Ishikawa (cell line): ENCODE results near the gene IL21R.

Experiments
- CEBPB ChIP-seq: IDR thresholded peaks from 2 replicates; pipeline ENCODE4 v1.6.1; 2012
- CREB1 ChIP-seq: IDR thresholded peaks from 2 replicates; pipeline ENCODE4 v1.6.1; 2012; ENCODE audit warnings: low read depth
- EGR1 ChIP-seq: IDR thresholded peaks from 2 replicates; pipeline ENCODE4 v1.6.1; 2012
- EP300 ChIP-seq: IDR thresholded peaks from 2 replicates; pipeline ENCODE4 v1.6.1; 2012; ENCODE audit warnings: borderline replicate concordance
- NFIC ChIP-seq: IDR thresholded peaks from 2 replicates; pipeline ENCODE4 v1.6.1; 2012
- TAF1 ChIP-seq: IDR thresholded peaks from 2 replicates; pipeline ENCODE4 v1.6.1; 2012; ENCODE audit warnings: low read depth, mild to moderate bottlenecking
- YY1 ChIP-seq: IDR thresholded peaks from 2 replicates; pipeline ENCODE4 v1.6.1; 2012; ENCODE audit warnings: low read depth
- TF ChIP-seq, protein P1 (sequence below): IDR thresholded peaks from 2 replicates; pipeline ENCODE4 v1.6.1; 2012
- TF ChIP-seq, protein P2 (sequence below): IDR thresholded peaks from 2 replicates; pipeline ENCODE4 v1.6.1; 2012
- TF ChIP-seq, protein P3 (sequence below): IDR thresholded peaks from 2 replicates; pipeline ENCODE4 v1.6.1; 2012; ENCODE audit warnings: low read depth, mild to moderate bottlenecking

DNA sequence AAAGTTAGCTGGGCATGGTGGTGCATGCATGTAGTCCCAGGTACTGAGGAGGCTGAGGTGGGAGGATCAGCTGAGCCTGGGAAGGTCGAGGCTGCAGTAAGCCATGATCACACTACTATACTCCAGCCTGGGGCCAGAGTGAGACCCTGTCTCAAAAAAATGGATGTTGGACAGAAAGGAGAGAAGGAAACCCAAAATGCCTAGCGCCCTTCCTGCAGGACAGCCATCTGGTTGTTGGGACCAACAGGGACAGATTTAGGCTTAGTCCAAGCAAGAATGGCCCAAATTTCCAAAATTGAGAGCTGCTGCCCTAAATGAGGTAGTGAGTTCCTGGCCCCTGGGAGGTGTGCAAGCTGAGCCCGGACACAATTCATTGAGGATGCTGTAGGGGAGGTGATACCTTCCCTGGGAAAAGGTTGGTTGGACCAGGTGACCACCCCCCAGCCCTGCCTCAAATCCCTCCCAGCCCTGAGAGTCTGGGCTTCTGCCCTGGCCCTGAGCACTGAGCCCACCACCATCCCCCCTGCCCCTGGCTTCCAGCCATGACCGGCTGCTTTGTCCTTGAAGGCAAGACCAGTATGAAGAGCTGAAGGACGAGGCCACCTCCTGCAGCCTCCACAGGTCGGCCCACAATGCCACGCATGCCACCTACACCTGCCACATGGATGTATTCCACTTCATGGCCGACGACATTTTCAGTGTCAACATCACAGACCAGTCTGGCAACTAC is 35.1 kb downstream of the IL21R start:
- TF ChIP-seq, protein P1, sequence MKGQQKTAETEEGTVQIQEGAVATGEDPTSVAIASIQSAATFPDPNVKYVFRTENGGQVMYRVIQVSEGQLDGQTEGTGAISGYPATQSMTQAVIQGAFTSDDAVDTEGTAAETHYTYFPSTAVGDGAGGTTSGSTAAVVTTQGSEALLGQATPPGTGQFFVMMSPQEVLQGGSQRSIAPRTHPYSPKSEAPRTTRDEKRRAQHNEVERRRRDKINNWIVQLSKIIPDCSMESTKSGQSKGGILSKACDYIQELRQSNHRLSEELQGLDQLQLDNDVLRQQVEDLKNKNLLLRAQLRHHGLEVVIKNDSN = no peak
- TF ChIP-seq NFIC (no peak), CREB1 (no peak), EGR1 (no peak), CEBPB (no peak), YY1 (no peak), TAF1 (no peak), EP300 (no peak)
- TF ChIP-seq, protein P2, sequence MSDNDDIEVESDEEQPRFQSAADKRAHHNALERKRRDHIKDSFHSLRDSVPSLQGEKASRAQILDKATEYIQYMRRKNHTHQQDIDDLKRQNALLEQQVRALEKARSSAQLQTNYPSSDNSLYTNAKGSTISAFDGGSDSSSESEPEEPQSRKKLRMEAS = no peak
- TF ChIP-seq, protein P3, sequence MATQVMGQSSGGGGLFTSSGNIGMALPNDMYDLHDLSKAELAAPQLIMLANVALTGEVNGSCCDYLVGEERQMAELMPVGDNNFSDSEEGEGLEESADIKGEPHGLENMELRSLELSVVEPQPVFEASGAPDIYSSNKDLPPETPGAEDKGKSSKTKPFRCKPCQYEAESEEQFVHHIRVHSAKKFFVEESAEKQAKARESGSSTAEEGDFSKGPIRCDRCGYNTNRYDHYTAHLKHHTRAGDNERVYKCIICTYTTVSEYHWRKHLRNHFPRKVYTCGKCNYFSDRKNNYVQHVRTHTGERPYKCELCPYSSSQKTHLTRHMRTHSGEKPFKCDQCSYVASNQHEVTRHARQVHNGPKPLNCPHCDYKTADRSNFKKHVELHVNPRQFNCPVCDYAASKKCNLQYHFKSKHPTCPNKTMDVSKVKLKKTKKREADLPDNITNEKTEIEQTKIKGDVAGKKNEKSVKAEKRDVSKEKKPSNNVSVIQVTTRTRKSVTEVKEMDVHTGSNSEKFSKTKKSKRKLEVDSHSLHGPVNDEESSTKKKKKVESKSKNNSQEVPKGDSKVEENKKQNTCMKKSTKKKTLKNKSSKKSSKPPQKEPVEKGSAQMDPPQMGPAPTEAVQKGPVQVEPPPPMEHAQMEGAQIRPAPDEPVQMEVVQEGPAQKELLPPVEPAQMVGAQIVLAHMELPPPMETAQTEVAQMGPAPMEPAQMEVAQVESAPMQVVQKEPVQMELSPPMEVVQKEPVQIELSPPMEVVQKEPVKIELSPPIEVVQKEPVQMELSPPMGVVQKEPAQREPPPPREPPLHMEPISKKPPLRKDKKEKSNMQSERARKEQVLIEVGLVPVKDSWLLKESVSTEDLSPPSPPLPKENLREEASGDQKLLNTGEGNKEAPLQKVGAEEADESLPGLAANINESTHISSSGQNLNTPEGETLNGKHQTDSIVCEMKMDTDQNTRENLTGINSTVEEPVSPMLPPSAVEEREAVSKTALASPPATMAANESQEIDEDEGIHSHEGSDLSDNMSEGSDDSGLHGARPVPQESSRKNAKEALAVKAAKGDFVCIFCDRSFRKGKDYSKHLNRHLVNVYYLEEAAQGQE = no peak
